Measurements from ENCODE around the gene TOPORS. TPM values are rescaled to one million over a fixed set of nuclear protein-coding genes. Genes with fewer than 3 reads are reported as not detected.

Gene TOPORS
- total and polyA plus RNA-seq, 2 donors (not counting 1 experiment from before 2014, with no cell fraction given) = 10.1 to 21.4 TPM

DNA sequence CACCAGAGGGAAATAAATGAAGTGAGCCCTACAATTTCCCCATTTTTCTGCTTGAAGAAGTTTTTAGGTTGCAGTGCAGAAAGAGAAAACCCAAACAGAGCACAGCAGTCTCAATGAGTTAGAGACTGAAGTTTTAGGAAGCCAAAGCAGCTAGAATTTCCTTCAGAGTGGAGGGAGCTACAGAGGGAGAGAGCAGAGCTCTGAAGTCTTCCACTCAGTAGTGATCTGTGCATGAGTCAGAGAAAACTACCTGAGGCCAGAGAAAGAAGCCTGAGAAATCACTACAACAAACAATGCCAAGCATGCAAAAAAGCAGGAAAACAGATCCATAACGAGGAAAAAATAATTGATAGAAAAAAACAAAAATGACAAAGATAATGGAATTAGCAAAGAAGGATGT lies 38.5 kb upstream of the TOPORS start:
- ChIA-PET CTCF (interaction anchor here (1.3 to 4.0 kb wide), 3 partner anchors 9 to 212 kb away, joined by 3 to 35 read pairs (median 5); no protein-coding TSS in a partner anchor), POLR2A (no interaction called here)
- Histone ChIP-seq H3K4me1 (ENCODE audit: control insufficient read depth in 2 of 2, insufficient read depth in 2 of 2, low read length in 2 of 2) (no peaks in the 10 kb centered on the region), H3K9ac (ENCODE audit: low read length) (no peak overlapping the region), H3K79me2 (ENCODE audit: control insufficient read depth, insufficient read depth, low read length) (no peaks in the 10 kb centered on the region), H3K27ac (ENCODE audit: low read length in 2 of 2) (no peak overlapping the region), H3K9me3 (ENCODE audit: control extremely low read depth in 1 of 3, control insufficient read depth in 2 of 3, insufficient read depth in 1 of 3, low read length in 2 of 3) (no peaks in the 10 kb centered on the region), H4K20me1 (ENCODE audit: control insufficient read depth, insufficient read depth, low read length, poor library complexity, severe bottlenecking) (no peaks in the 10 kb centered on the region), H3K36me3 (replicated peaks in 1 of 2; ENCODE audit: control extremely low read depth in 1 of 2, control insufficient read depth in 1 of 2, extremely low read depth in 1 of 2, insufficient read depth in 2 of 2, low read length in 1 of 2) (no peaks in the 10 kb centered on the region), H3K4me3 (ENCODE audit: control extremely low read depth in 1 of 5, extremely low read depth in 1 of 5, insufficient read depth in 1 of 5, low read depth in 2 of 5, low read length in 4 of 5) (no peak overlapping the region), H3K4me2 (replicated peaks; ENCODE audit: low read depth, low read length, poor library complexity, severe bottlenecking) (no peak overlapping the region), H2AFZ (ENCODE audit: insufficient read depth, low read depth, low read length, poor library complexity, severe bottlenecking) (no peak overlapping the region), H3K27me3 (replicated peaks in 1 of 4; ENCODE audit: control extremely low read depth in 1 of 4, control insufficient read depth in 3 of 4, insufficient read depth in 4 of 4, low read length in 3 of 4) (no peaks in the 10 kb centered on the region)
- Mint-ChIP-seq H3K27me3 (peaks cover 30% of the 10 kb centered on the region), H3K9me3 (ENCODE audit: insufficient read depth) (no peaks in the 10 kb centered on the region), H3K4me1 (no peaks in the 10 kb centered on the region), H3K4me3 (no peak overlapping the region), H3K27ac (no peak overlapping the region)
- DNase-seq (no peak), ATAC-seq (ENCODE audit: low read depth) (no peak)
- TF ChIP-seq, protein P1, sequence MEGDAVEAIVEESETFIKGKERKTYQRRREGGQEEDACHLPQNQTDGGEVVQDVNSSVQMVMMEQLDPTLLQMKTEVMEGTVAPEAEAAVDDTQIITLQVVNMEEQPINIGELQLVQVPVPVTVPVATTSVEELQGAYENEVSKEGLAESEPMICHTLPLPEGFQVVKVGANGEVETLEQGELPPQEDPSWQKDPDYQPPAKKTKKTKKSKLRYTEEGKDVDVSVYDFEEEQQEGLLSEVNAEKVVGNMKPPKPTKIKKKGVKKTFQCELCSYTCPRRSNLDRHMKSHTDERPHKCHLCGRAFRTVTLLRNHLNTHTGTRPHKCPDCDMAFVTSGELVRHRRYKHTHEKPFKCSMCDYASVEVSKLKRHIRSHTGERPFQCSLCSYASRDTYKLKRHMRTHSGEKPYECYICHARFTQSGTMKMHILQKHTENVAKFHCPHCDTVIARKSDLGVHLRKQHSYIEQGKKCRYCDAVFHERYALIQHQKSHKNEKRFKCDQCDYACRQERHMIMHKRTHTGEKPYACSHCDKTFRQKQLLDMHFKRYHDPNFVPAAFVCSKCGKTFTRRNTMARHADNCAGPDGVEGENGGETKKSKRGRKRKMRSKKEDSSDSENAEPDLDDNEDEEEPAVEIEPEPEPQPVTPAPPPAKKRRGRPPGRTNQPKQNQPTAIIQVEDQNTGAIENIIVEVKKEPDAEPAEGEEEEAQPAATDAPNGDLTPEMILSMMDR (IDR thresholded peaks at IDR 0.05) = no peak
- TF ChIP-seq EZH2 (IDR thresholded peaks at IDR 0.05; ENCODE audit: borderline replicate concordance, insufficient read depth, low read depth, low read length, poor library complexity, severe bottlenecking) = no peak
- no CpG with 5 or more reads among the region's 1 CpG for WGBS (ENCODE audit: insufficient coverage)
- intact Hi-C loops (cut with micrococcal nuclease) = no loop called here

GRCh38 chr9:32590476-32590875 lies 38.1 kb upstream of the TOPORS start:
- H3K27me3 ChIP-seq (replicated peaks in 1 of 4; ENCODE audit: control extremely low read depth in 1 of 4, control insufficient read depth in 3 of 4, insufficient read depth in 4 of 4, low read length in 3 of 4) = no peaks in the 10 kb centered on the region
- H4K20me1 ChIP-seq (ENCODE audit: control insufficient read depth, insufficient read depth, low read length, poor library complexity, severe bottlenecking) = no peaks in the 10 kb centered on the region
- no peak overlapping the region for H3K4me3 Mint-ChIP-seq
- no peaks in the 10 kb centered on the region for H3K4me1 Mint-ChIP-seq
- H3K9ac ChIP-seq (ENCODE audit: low read length) = no peak overlapping the region
- H3K9me3 Mint-ChIP-seq (ENCODE audit: insufficient read depth) = no peaks in the 10 kb centered on the region
- ChIA-PET CTCF (interaction anchor here (1.4 to 15.2 kb wide), 3 partner anchors 8 to 212 kb away, joined by 3 to 522 read pairs (median 35); no protein-coding TSS in a partner anchor), POLR2A (no interaction called here)
- H3K27me3 Mint-ChIP-seq = peaks cover 32% of the 10 kb centered on the region
- intact Hi-C loops (cut with micrococcal nuclease) = no loop called here
- no peak overlapping the region for H3K27ac Mint-ChIP-seq
- ATAC-seq (ENCODE audit: low read depth) (no peak), DNase-seq (no peak)
- H3K4me3 ChIP-seq (ENCODE audit: control extremely low read depth in 1 of 5, extremely low read depth in 1 of 5, insufficient read depth in 1 of 5, low read depth in 2 of 5, low read length in 4 of 5) = no peak overlapping the region
- no peaks in the 10 kb centered on the region for H3K9me3 ChIP-seq (ENCODE audit: control extremely low read depth in 1 of 3, control insufficient read depth in 2 of 3, insufficient read depth in 1 of 3, low read length in 2 of 3)
- H3K27ac ChIP-seq (ENCODE audit: low read length in 2 of 2) = no peak overlapping the region
- H3K4me1 ChIP-seq (ENCODE audit: control insufficient read depth in 2 of 2, insufficient read depth in 2 of 2, low read length in 2 of 2) = no peaks in the 10 kb centered on the region
- H2AFZ ChIP-seq (ENCODE audit: insufficient read depth, low read depth, low read length, poor library complexity, severe bottlenecking) = no peak overlapping the region
- H3K79me2 ChIP-seq (ENCODE audit: control insufficient read depth, insufficient read depth, low read length) = no peaks in the 10 kb centered on the region
- TF ChIP-seq EZH2 (IDR thresholded peaks at IDR 0.05; ENCODE audit: borderline replicate concordance, insufficient read depth, low read depth, low read length, poor library complexity, severe bottlenecking) = no peak
- TF ChIP-seq, protein P1 (IDR thresholded peaks at IDR 0.05) = no peak
- WGBS (ENCODE audit: insufficient coverage) = no CpG with 5 or more reads among the region's 2 CpGs
- H3K36me3 ChIP-seq (replicated peaks in 1 of 2; ENCODE audit: control extremely low read depth in 1 of 2, control insufficient read depth in 1 of 2, extremely low read depth in 1 of 2, insufficient read depth in 2 of 2, low read length in 1 of 2) = no peaks in the 10 kb centered on the region
- no peak overlapping the region for H3K4me2 ChIP-seq (replicated peaks; ENCODE audit: low read depth, low read length, poor library complexity, severe bottlenecking)

Measured in B cell (primary cell).